ENCODE results near the gene CSMD2. TPM values are rescaled to one million over a fixed set of nuclear protein-coding genes. Genes with fewer than 3 reads are reported as not detected.

CSMD2 gene
- total RNA-seq, 4 donors from 2014 or later, result 0.60 to 2.5 (median 1.2) TPM

DNA sequence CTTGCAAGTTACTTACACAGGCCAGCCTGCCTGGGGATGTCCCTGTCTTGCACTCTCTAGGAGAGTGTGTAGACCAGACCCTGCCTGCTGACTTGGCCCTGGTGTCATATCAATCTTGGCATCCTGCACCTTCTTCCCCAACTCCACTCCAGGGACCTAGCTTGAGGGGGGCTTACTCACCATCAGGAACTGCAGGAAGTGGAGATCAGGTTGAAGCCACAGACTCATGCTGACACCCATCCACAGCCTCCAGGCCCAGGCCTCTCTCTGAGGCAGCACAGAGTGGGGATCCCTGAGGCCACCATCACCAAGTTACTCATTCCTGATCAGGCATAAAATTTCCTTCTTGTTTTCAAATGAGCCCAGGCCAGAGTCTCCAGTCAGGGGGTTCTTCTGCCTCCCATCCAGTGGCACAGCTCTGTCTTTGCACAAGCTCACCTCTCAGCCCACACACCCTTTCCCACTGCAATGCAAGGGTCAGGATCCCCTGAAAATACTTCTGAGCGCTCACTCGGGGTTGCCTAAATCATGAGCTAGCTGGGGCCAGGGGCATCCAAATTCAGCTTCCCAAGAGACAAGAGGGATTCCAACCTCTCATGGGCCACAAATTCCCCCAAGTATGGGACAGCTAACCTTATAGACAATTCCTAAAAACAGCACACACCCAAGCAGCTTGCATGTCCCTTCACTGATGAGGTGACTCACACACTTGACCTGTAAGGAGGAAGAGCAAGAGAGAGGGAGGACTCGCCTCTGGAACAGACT is 33.5 kb downstream of the CSMD2 start:
- 89 to 91% methylated on average over 3 of the region's 3 CpGs for WGBS, 2 donors
- Histone ChIP-seq H3K27me3 (no peaks in the 10 kb centered on the region), H3K4me3 (no peak overlapping the region), H3K27ac (no peak overlapping the region), H3K36me3 (no peaks in the 10 kb centered on the region), H3K4me1 (no peaks in the 10 kb centered on the region), H3K9me3 (no peaks in the 10 kb centered on the region)
- DNase-seq (ENCODE audit: low spot score in 2 of 2), result no peak
- TF ChIP-seq POLR2A (IDR thresholded peaks at IDR 0.05) (no peak), CTCF (IDR thresholded peaks at IDR 0.05) (no peak), EP300 (IDR thresholded peaks at IDR 0.05) (no peak)

GRCh38 chr1:34130306-34130705 is 34.7 kb downstream of the CSMD2 start:
- Histone ChIP-seq H3K4me3 (no peak overlapping the region), H3K9me3 (no peaks in the 10 kb centered on the region), H3K27me3 (no peaks in the 10 kb centered on the region), H3K4me1 (no peaks in the 10 kb centered on the region), H3K27ac (no peak overlapping the region), H3K36me3 (no peaks in the 10 kb centered on the region)
- 83 to 92% methylated on average over 5 of the region's 5 CpGs for WGBS, 2 donors
- TF ChIP-seq EP300 (IDR thresholded peaks at IDR 0.05), result no peak
- TF ChIP-seq CTCF (IDR thresholded peaks at IDR 0.05), result no peak
- TF ChIP-seq POLR2A (IDR thresholded peaks at IDR 0.05), result no peak
- DNase-seq (ENCODE audit: low spot score in 2 of 2), result no peak

DNA sequence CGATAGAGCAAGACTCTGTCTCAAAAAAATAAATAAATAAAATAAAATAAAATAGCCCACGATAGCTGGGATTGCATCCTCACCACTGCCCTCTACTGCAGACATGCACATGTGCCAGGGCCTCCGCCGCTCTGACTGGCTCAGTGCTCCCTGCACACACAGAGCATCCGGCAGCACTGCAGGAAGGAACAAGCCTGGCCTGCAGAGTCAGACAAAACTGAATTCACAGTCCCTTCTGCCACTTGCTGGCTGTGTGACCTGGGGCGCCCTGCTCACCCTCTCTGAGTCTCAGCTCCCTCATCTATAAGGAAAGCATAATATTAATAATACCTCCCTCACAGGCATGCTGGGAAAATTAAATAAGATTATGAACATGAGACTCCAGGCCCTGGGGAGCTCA is 35.4 kb downstream of the CSMD2 start:
- H3K4me3 ChIP-seq, result no peak overlapping the region
- no peak for DNase-seq (ENCODE audit: low spot score in 2 of 2)
- no peaks in the 10 kb centered on the region for H3K9me3 ChIP-seq
- H3K27ac ChIP-seq, result no peak overlapping the region
- H3K4me1 ChIP-seq, result no peaks in the 10 kb centered on the region
- H3K36me3 ChIP-seq, result no peaks in the 10 kb centered on the region
- no peak for TF ChIP-seq POLR2A (IDR thresholded peaks at IDR 0.05)
- no peak for TF ChIP-seq EP300 (IDR thresholded peaks at IDR 0.05)
- TF ChIP-seq CTCF (IDR thresholded peaks at IDR 0.05), result no peak
- H3K27me3 ChIP-seq, result no peaks in the 10 kb centered on the region
- WGBS, 2 donors, result 65 to 75% methylated on average over 6 of the region's 6 CpGs

- TF ChIP-seq POLR2A (IDR thresholded peaks at IDR 0.05), result no peak
- TF ChIP-seq EP300 (IDR thresholded peaks at IDR 0.05), result no peak
- TF ChIP-seq CTCF (IDR thresholded peaks at IDR 0.05), result no peak
- no peak overlapping the region for H3K27ac ChIP-seq
- DNase-seq (ENCODE audit: low spot score in 2 of 2), result no peak
- no peaks in the 10 kb centered on the region for H3K4me1 ChIP-seq
- no peaks in the 10 kb centered on the region for H3K9me3 ChIP-seq
- no peaks in the 10 kb centered on the region for H3K27me3 ChIP-seq
- H3K4me3 ChIP-seq, result no peak overlapping the region
- no peaks in the 10 kb centered on the region for H3K36me3 ChIP-seq
- 88% methylated on average over 13 of the region's 13 CpGs for WGBS, 2 donors
Observed at GRCh38 chr1:34128186-34128889, 36.7 kb downstream of the CSMD2 start.
